HG03095 (cell line): ENCODE results near the gene CDC42BPG.

Source experiments
- ATAC-seq: cut with Tn5 transposase; IDR thresholded peaks from one replicate; pipeline ENCODE4 v1.9.1; 2021; ENCODE audit warnings: moderate library complexity; ENCODE audit not compliant: unreplicated experiment

Gene CDC42BPG, protein sequence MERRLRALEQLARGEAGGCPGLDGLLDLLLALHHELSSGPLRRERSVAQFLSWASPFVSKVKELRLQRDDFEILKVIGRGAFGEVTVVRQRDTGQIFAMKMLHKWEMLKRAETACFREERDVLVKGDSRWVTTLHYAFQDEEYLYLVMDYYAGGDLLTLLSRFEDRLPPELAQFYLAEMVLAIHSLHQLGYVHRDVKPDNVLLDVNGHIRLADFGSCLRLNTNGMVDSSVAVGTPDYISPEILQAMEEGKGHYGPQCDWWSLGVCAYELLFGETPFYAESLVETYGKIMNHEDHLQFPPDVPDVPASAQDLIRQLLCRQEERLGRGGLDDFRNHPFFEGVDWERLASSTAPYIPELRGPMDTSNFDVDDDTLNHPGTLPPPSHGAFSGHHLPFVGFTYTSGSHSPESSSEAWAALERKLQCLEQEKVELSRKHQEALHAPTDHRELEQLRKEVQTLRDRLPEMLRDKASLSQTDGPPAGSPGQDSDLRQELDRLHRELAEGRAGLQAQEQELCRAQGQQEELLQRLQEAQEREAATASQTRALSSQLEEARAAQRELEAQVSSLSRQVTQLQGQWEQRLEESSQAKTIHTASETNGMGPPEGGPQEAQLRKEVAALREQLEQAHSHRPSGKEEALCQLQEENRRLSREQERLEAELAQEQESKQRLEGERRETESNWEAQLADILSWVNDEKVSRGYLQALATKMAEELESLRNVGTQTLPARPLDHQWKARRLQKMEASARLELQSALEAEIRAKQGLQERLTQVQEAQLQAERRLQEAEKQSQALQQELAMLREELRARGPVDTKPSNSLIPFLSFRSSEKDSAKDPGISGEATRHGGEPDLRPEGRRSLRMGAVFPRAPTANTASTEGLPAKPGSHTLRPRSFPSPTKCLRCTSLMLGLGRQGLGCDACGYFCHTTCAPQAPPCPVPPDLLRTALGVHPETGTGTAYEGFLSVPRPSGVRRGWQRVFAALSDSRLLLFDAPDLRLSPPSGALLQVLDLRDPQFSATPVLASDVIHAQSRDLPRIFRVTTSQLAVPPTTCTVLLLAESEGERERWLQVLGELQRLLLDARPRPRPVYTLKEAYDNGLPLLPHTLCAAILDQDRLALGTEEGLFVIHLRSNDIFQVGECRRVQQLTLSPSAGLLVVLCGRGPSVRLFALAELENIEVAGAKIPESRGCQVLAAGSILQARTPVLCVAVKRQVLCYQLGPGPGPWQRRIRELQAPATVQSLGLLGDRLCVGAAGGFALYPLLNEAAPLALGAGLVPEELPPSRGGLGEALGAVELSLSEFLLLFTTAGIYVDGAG (N-terminal part only)

GRCh38 chr11:64844330-64845128 lies at the start of gene CDC42BPG:
Gene CDC42BPG, minus strand, starts transcription at chr11:64844653. Its CDS starts 84 bp downstream, at chr11:64844569.
- ATAC-seq, result no peak

GRCh38 chr11:64893194-64894069 lies 49.0 kb upstream of the CDC42BPG start:
- no peak for ATAC-seq

GRCh38 chr11:64892838-64893193 lies 48.4 kb upstream of the CDC42BPG start:
- ATAC-seq, result no peak

DNA sequence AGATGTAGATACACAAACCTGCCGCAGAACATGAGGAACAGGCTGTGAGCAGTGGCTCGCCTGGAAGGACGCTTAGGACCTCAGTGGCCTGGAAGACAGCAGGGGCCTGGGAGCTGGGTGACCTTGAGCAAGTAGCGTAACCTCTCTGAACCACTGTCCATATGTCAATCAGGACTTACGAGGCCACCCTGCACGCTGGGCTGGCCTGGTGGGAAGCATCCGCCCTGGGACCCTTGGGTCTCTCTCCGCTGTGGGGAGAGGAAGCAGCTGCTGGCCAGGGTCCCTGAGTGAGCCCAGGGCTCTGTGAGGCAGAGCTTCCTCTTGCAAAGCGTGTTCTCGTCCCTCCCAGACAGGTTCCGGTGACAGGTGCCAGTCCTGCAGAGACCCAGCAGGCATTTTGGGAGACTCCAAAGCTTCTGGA lies 48.0 kb upstream of the CDC42BPG start:
- ATAC-seq, result no peak

GRCh38 chr11:64891880-64892279 lies 47.4 kb upstream of the CDC42BPG start:
- ATAC-seq, result no peak

DNA sequence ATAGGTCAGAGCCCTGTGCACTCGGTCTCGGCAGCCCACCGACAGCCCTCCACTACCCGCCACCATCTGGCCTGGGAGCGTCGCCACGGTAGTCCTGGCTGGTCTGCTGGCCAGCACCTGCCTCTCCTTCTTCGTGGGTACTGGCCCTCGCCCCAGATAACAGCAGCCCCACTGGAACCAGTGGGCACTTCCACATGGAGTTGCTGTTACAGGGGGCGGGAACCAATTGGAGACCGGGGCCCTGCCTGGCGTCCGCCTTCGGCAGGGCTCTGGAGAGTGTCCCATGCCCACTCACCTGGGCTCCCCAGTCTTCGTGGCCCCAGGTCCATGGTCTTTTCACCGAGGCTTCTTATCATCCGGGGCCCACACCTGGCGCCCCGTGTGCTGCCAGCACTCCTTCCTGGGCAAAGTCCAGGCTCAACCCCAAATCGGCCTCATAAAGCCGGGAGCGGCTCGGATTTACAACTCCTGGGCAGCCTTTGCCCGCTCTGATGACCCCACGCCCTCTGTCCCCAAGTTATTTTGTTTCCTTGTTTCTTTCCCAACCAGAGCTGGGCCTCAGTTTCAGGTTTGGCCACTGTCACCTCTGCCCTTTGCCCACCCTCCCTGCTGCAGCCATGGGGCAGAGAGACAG lies 46.9 kb upstream of the CDC42BPG start:
- ATAC-seq, result no peak

GRCh38 chr11:64890522-64890939 lies 46.1 kb upstream of the CDC42BPG start:
- ATAC-seq, result no peak

DNA sequence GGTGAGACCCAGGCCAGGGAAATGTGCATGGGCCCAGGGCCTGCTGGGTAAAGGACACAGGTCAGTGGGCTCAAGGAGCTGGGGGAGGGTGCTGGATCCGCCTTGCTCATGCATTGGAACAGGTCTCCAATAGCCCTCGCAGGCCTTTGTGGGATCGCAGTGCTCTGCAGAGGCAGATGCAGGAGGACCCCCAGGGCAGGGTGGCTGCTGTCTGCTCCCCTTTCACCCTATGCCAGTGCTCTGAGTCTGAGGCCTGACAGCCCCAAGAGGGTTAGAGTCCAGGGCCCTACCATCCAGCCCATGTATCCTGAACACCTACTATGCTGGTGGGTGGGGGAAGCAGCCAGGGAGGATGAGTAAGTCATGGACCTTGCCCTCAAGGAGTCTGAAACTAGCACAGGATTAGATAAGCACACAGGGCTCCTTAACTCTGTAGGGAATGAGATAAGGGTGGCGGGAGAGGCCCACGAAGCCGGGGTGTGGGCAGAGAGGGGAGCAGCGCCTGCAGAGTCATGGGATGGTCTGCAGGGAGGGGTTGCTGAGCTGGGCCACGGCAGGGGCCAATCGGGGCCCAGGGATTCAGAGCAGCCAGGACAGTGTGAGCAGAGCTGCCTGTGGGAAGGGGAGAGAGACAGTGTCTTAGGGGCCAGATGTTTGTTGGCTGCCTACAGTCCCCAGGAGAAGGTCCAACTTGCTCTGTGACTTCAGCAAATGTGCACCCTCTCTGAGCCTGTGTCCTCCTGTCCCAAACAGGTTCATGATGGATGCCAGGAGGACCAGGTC lies 44.5 kb upstream of the CDC42BPG start:
- ATAC-seq, result no peak

DNA sequence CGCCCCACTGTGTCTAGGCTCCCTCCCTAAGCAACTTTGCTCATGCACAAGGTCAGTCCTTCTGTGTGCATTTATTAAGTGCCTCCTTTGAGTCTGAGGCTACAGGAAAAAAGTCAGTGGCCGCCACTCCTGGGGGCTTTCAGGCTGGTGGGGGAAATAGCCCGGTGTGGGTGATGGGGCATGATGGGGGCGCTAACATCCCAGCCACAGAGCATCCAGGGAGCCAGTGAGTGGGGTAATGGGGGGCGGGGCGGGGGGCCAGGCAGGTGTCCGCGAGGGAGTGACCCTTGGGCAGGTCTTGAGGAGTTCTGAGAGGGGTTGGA lies 43.9 kb upstream of the CDC42BPG start:
- ATAC-seq, result no peak

- peak; percentile 55 for ATAC-seq
Observed at GRCh38 chr11:64887757-64888405, 43.4 kb upstream of the CDC42BPG start.

GRCh38 chr11:64887234-64887756 lies 42.8 kb upstream of the CDC42BPG start:
- no peak for ATAC-seq

- ATAC-seq, result no peak
Observed at GRCh38 chr11:64885367-64886286, 41.2 kb upstream of the CDC42BPG start.

DNA sequence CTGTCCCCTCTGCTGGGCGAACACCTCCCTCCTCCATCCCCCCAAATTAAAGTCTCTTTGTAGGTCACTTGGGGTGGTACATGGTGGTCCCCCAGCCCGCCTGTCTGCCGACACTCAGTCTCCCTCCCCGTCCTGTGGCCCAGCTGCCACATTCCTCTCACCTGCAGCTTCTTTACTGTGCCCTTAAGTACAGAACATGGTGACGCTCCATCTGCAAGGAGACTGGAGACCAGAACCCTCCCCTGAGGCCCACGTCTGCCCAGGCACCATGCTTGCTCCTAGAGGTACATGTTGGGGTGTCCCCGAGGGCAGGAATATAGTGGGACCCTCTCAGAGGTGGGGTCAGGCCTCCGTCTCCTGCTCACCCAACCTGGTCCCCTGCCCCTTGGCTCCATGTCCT lies 39.6 kb upstream of the CDC42BPG start:
- ATAC-seq, result no peak

DNA sequence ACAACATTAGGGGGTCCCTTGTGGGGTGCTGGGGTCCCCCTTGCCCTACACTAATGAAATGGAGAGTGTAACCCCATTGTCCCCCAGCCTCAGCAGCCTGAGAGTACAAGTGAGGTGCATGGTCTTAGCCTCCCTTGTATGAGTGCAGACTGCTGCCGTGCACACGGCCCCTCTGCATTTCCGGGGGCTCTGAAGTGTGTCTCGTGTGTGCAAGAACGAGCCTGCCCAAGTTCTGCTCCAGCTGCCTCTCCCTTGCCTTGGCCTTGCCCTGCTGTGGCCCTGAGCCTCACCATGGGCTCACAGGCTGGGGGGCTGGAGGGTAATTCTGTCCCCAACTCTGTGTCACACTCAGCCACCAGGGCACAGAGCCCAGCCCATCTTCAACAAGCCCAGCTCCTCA lies 39.1 kb upstream of the CDC42BPG start:
- no peak for ATAC-seq

GRCh38 chr11:64882243-64882642 lies 37.8 kb upstream of the CDC42BPG start:
- no peak for ATAC-seq

- ATAC-seq, result no peak
Observed at GRCh38 chr11:64881476-64881875, 37.0 kb upstream of the CDC42BPG start.
